Hepatocyte (in vitro differentiated cells): Measurements from ENCODE around the gene SCARF1.

ENCODE experiments used
- EZH2 ChIP-seq: fragments of 200-600 bp; sonication (generic); IDR thresholded peaks from 2 replicates; pipeline ENCODE4 v1.6.1; 2016; ENCODE audit warnings: antibody characterized with exemption, mild to moderate bottlenecking, borderline replicate concordance
- EZH2phosphoT487 ChIP-seq: fragments of 200-600 bp; sonication (generic); IDR thresholded peaks from one replicate; pipeline ENCODE4 v1.6.1; 2018; ENCODE audit warnings: antibody characterized with exemption, mild to moderate bottlenecking, low read depth, moderate library complexity; ENCODE audit not compliant: unreplicated experiment, severe bottlenecking
- TF ChIP-seq, protein P1 (sequence below): fragments of 200-600 bp; sonication (generic); IDR thresholded peaks from 2 replicates; pipeline ENCODE4 v1.5.1; 2016; ENCODE audit warnings: antibody characterized with exemption, mild to moderate bottlenecking; ENCODE audit not compliant: poor library complexity

DNA sequence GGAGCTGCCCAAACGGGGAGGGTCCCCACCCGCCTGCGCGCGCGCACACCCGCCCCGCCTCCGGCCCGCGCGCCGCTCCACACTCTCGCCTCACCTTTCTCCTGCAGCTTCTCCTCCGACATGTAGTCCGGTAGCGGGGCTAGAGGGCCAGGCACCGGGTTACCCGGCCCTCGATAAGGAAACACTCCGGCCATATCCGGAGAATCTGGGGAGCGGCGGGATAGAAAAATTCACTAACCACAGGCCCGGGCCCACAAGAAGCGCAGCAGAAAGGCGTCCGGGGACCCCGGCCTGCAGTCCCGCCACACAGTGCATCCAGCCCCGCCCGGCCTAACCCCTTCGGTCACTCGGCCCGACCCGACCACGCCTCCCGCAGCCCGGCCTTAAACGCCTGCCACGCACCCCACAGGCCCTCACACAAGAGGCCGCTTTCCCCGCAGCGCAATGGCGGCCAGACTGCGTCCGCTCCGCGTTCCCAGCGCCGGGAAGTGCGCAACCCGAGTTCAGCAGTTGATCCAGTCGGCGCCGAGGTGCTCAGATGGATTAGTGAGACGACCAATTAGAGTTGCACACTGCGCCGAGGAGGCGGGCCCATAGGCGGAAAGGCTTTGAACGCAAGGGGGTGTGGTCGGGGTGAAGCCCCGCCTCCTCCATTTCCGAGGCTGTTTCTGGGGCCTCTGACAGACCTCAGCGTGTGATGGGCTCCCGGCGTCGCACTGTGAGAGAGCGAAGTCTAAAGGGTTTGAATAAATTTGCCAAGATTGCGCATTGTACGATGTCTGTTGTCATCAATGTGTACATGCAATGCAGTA is 39.1 kb upstream of the SCARF1 start, which contains the start of gene PRPF8:
- TF ChIP-seq, protein P1, sequence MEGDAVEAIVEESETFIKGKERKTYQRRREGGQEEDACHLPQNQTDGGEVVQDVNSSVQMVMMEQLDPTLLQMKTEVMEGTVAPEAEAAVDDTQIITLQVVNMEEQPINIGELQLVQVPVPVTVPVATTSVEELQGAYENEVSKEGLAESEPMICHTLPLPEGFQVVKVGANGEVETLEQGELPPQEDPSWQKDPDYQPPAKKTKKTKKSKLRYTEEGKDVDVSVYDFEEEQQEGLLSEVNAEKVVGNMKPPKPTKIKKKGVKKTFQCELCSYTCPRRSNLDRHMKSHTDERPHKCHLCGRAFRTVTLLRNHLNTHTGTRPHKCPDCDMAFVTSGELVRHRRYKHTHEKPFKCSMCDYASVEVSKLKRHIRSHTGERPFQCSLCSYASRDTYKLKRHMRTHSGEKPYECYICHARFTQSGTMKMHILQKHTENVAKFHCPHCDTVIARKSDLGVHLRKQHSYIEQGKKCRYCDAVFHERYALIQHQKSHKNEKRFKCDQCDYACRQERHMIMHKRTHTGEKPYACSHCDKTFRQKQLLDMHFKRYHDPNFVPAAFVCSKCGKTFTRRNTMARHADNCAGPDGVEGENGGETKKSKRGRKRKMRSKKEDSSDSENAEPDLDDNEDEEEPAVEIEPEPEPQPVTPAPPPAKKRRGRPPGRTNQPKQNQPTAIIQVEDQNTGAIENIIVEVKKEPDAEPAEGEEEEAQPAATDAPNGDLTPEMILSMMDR: no peak
- no peak for TF ChIP-seq EZH2
- TF ChIP-seq EZH2phosphoT487: no peak
